Activated CD4-positive, alpha-beta T cell treated with anti-CD3 and anti-CD28 coated beads for 1 hour (primary cell): Measurements from ENCODE around the gene KAT14.
"Not testable (repeated sequence)": the region's sequence is repeated elsewhere in the genome, so short reads cannot be mapped to it uniquely, and the experiment has no call there.

Experiments used
- DNase-seq: peaks from one replicate; pipeline ENCODE4 v3.0.0-alpha.2; 2020

The KAT14 gene, protein sequence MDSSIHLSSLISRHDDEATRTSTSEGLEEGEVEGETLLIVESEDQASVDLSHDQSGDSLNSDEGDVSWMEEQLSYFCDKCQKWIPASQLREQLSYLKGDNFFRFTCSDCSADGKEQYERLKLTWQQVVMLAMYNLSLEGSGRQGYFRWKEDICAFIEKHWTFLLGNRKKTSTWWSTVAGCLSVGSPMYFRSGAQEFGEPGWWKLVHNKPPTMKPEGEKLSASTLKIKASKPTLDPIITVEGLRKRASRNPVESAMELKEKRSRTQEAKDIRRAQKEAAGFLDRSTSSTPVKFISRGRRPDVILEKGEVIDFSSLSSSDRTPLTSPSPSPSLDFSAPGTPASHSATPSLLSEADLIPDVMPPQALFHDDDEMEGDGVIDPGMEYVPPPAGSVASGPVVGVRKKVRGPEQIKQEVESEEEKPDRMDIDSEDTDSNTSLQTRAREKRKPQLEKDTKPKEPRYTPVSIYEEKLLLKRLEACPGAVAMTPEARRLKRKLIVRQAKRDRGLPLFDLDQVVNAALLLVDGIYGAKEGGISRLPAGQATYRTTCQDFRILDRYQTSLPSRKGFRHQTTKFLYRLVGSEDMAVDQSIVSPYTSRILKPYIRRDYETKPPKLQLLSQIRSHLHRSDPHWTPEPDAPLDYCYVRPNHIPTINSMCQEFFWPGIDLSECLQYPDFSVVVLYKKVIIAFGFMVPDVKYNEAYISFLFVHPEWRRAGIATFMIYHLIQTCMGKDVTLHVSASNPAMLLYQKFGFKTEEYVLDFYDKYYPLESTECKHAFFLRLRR

DNA sequence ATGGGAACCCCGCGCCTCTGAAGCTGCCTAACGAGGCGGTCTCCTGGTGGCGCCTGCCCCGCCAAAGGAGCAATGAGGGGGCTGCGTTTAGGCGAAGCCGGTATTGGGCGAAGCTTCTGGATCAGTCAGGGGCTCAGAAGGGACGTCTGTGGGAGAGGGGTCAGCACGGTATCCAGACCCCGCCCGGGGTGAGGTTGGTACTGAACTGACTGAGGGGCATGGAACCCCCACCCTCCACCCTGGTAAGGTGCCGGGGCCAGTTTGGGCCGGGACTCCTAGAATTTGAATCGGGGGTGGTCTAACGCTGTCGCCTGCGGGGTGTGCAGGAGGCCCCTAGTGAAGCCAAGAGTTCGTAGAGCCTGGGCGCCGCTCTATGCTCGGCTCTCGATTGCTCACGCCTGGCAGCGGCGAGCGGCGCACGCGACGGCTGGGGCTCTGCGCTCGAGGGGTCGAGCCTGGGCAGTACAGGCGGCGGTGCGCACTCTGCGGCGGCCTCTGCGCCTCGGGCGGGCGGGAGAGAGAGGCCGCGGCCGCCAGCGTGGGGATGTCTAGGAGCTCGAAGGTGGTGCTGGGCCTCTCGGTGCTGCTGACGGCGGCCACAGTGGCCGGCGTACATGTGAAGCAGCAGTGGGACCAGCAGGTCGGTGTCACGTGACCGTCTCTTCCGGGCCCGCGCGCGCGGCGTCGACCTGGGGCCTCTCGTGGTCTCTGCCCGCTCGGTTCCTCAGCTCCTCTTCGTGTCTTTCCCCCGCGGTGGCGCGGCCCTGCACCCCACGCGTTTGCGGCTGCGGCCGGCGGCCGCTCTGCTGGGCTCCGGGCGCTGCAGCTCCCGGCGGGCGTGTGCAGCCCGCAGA, at the start of gene KAT14, which contains the start of gene PET117:
TSS of gene KAT14 (plus strand) at position 452 of the 854 bp plus-strand sequence. CDS start 4,798 bp downstream, outside the sequence.
TSS of gene PET117 (plus strand) at position 452 of the 854 bp plus-strand sequence. CDS start at position 545, 93 bp downstream.
- peak; percentile 84 for DNase-seq

DNA sequence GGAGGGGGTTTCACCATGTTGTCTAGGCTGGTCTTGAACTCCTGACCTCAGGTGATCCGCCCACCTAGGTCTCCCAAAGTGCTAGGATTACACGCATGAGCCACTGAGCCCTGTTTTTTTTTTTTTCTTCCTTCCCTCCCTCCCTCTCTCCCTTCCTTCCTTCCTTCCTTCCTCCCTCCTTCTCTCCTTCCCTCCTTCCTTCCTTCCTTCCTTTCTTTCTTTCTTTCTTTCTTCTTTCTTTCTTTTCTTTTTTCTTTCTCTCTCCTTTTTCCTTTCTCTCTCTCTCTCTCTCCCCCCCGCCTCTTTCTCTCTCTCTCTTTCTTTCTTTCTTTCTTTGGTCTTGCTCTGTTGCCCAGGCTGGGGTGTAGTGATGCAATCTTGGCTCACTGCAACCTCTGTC, 49.4 kb upstream of the KAT14 start:
- not testable (repeated sequence) for DNase-seq

DNA sequence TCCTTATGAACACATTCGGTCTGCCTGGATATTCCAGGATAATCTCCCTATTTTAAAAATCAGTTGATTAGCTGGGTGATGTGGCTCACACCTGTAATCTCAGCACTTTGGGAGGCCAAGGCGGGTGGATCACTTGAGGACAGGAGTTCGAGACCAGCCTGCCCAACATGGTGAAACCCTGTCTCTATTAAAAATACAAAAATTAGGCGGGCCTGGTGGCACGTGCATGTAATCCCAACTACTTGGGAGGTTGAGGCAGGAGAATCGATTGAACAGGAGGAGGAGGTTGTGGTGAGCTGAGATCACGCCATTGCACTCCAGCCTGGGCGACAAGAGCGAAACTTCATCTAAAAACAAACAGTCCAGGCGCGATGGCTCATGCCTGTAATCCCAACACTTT, 48.8 kb upstream of the KAT14 start:
- not testable (repeated sequence) for DNase-seq

DNA sequence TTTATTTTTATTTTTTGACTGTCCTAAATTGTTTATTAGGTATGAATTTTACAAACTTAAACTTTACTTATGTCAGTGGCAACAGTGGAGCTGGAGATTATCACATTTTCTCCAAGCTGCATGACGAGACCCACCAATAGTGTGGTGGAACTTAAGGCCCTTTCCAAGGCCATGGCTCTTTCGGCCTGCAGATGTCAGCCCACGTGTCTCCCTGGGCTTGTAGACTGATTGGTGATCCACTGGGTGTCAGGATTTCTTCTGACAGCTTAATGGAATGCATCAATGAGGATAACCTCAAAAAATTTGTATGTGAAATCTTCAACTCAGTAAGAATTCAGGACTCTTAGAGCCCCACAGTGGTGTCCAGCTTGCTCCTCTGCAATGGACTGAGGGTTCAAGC, 47.6 kb upstream of the KAT14 start:
- no peak for DNase-seq

DNA sequence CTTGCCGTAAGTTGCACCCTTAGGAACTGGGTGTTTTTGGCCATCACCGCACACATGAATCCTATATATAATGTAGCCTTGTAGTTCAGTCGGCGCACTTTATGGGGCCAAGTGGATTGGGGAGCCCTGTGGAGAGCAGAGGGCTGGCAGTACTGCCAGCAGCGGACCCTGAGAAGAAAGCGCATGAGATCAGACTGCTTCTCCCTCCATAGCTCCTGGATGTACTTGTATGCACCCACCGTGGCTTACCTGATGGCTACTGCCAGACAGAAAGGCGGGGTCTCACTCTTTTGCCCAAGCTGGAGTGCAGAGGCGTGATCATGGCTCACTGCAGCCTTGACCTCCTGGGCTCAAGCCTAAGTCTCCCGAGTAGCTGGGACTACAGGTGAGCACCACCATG, 47.2 kb upstream of the KAT14 start:
- no peak for DNase-seq

DNA sequence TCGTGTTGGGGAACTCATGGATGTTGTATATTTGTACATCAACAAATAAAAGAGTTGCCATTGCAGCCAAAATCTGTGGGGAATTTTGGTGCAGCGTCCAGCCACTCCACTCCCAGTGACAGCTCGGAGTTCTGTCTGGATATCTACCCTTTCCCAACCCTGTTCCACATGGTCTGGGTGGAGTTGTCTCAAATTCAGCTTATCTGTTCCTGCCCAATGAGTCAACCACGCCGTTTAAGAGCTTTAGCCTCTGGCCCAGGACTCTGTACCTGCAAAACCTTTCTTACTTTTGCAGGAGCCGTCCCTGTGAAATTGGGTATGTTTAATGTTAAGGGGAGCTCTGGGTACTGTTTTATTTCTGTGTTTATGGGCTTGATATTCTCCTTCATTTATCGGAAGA, 46.0 kb upstream of the KAT14 start:
- no peak for DNase-seq

DNA sequence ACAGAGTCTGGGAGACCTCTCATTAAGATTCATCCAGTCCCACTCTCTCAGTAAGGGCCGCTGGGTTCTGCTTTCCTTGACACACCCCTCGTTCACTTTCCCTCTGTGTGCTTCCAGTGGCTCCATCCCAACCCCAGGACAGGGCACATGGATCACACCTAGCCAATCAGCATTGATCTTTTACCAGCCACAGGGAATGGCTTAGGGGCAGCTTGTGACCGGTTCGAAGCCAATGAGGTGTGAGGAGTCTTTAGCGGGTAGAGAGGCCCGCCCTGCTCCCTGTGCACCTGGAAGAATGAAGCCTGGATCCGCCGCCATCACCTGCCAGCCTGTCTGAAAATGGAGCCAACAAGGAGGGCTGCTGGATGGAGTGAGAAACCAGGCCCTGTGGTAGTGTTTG, 44.8 kb upstream of the KAT14 start:
- no peak for DNase-seq

DNA sequence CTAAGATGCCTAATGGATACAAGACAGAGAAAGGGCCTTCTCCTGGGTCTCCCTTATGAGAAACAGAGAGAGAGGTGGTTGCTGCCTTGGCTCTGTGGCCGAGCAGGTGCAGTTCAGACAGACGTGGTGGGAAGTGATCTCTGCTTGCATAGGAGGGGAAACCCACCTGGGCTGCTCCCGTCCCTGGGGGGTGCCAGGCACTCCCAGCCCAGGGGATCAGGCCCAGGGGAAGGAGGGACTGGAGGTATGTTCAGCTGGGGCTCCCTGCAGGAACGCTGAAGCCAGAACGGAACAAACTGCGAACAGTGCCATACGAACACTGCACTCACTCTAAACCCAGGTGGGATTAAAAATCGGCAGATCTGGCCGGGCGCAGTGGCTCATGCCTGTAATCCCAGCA, 44.3 kb upstream of the KAT14 start:
- DNase-seq: no peak

DNA sequence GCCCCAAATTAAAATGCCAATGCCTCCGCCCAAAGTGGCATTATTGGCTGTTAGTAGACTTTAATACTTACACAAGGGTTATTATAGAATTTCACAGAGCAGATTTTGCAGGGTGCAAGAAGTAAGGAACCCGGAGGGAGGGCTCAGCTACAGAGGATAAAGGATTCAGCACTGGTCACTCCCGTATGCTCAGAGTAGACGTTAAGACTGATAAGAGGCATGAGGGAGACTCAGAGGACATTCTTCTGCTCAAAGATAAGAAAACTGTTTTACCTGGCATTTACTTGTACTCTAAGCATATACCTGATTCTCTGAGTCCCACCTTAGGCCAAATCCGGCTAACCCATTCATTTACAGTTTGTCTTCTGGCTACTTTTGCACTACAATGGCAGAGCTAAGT, 43.5 kb upstream of the KAT14 start:
- DNase-seq: no peak

DNA sequence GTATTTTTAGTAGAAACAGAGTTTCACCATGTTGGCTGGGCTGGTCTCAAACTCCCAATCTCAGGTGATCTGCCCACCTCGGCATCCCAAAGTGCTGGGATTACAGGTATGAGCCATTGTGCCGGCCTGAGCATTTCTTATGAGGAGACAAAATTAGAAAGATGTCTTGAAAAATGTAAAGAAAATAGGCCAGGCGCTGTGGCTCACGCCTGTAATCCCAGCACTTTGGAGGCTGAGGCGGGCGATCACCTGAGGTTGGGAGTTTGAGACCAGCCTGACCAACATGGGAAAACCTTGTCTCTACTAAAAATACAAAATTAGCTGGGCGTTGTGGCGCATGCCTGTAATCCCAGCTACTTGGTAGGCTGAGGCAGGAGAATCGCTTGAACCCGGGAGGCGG, 37.1 kb upstream of the KAT14 start:
- DNase-seq: not testable (repeated sequence)

DNA sequence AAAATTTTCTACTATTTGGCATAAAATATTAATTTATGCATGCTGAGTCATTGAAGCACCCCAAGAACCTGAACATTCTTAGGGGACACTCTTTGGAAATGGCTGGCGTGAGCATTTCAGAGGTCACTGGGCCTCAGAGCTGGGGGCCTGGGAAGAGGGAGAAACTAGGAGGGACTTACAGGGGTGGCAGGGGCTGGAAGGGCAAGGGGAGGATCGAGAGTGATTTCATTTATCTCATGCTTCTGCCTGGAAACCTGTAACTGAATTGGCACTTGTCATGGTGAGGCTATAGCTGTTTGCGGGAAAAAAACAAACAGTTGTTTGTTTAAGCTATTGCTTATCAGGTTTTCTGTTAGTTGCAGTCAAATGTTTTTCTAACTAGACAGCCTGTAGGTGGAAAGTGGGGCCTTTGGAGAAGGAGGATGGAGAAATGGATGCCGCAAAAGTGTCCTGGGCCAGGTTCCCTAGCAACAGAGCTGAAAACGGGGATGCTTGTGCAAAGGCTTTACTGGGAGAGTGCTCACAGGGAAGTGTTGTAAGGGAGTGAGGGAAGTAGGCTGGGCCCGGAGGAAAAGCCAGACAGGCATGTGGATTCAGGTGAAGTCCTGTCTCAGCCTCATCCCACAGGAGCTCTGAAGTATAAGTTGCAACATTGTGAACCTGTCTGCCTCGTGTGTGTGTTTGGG, 36.4 kb upstream of the KAT14 start:
- no peak for DNase-seq

DNA sequence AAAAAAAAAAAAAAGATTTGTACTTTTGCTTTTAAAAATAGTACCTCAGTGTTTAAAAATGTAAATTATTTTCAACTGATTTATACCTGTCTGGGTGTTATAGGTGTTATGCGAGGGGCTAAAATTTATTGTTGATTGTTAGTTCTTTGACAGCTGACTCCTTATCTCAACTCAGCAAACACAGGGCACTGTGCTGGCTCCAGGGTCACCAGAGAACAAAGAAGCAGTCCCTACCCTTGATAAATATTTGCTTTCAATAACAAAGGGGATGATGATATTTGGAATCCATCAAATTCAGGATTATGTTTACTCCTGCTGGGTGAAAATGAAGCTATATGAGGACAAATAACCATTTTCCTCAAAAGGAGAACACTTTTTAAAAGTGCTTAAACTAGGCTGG, 34.2 kb upstream of the KAT14 start:
- DNase-seq: no peak

DNA sequence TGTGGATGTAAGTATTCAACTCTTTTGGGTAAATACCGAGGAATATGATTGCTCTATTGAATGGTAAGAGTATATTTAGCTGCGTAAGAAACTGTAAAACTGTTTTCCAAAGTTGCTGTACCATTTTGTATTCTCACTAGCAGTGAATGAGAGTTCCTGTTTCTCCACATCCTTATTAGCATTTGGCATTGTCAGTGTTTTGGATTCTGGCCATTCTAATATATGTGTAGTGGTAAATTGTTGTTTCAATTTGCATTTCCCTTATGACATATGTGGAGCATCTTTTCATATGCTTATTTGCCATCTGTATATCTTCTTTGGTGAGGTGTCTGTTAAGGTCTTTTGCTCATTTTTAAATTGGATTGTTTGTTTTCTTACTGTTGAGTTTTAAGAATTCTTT, 29.3 kb upstream of the KAT14 start:
- no peak for DNase-seq

DNA sequence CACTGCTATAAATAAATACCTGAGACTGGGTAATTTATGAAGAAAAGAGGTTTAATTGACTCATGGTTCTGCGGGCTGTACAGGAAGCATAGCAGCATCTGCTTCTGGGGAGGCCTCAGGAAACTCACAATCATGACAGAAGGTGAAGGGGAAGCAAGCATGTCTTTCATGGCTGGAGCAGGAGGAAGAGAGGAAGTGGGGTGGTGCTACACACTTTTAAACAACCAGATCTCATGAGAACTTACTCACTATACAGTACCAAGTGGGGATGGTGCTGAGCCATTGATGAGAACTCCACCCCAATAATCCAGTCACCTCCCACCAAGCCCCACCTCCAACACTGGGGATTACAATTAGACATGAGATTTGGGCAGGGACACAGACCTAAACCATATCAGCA, 9.1 kb upstream of the KAT14 start:
- not testable (repeated sequence) for DNase-seq

DNA sequence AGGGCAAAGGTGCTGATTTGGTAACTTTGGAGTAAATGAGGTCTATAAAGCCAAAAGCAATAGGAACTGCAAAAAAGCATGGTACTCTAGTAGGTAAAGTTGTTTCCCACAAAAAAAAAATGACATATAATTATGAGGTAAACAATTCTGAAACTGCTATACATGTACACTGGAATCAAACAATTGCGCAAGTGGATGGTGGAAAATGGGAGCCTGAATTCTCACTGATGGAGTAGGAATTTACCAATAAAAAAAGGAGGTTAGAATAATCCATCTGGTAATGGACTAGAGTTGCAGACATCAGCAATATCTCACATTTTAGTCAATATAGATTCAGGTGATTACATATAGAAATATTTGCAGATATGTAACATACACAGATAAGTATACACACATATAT, 5.0 kb upstream of the KAT14 start:
- no peak for DNase-seq

DNA sequence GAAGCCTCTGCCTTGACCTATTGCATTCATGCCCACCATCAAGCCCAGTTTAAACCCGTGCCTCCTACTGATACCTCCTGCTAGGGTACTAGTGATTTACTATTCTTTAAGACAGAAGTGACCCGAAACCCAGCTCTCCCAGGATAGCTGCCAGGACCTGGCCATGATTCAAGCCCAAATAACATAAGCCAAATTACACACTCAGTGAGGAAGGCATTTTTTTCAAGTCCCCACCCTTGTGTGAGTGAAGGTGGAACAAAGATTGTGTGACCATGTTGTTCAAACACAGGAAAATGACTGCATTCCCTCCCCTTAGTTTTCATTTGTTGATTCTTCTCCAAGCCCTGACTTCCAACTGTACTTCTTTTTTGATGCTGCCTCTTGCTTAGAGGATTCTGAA, 3.7 kb upstream of the KAT14 start:
- no peak for DNase-seq

DNA sequence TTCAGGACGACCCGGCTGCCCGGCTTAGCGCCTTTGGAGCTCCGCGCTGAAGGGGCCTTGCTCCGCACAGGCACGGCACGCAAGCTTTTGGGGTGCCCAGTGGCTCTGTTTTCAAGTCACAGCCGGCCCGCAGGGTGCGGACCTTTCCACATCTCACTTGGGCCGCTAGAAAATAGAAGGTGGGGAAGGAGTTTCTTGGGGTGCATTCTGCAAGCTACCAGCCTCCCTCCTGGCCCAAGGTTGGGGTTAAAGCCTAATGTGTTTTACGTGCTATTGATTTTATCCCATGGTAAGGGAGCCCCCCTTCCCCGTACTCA, 561 bp downstream of the KAT14 start:
- DNase-seq: no peak

DNA sequence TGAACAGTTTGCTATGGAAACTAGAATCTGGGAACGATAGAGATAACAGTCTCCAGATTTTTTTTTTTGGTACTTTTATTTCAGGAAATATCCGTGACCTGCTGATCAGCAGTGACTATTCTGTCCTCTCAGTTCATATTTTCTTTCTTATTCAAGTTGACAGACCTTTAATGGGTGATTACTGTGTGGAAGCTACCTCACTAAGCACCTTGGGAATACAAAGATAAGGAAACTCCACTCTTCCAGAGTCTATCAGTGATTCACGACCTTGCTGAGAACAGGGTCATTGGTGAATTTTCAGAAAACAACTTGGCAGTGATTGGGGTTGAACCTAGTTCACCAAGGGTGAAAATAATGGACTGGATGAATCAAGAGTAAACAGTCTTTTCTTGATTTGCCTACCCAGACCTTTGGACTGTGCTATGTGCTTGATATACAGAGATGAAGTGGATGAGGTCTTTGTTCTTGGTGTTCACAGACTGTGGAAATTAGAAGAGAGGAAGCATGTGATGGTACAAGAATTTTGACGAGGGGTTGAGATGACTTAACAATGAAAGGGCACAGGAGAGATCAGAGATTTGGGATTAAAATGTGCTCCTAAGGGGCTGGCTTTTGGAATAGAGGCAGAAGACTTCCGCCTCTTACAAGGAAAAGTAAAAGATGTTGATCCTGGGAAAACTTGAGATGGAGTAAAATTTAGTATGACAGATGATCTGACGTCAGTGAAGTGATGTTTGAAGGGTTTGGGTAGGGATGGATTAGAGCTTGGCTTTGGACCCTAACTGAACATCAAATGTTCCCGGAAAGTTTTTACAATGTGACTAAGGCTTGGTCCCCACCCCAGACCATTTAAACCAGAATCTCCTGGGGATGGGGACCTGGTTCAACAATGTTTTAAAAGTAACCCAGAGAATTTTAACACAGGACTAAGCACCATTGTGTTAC, 1.2 kb downstream of the KAT14 start:
- DNase-seq: no peak

DNA sequence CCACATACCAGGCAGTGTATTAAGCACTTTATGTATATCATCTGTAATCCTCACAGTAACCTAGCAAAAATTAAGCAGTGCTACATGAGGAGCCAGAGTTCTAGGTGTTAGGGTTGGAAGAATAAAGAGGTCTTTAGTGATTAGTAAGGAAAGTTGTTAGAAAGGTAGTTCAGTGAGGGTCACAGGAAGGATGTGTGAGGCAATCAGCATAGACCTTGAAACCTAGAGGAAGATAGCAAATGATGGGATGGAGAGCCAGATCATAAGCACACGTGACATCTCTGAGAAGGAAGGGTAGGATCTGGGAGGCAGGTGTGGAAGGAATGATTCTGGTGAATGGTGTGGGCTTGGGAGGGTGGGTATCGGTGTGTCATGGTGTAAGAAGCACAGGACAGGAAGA, 2.2 kb downstream of the KAT14 start:
- no peak for DNase-seq

DNA sequence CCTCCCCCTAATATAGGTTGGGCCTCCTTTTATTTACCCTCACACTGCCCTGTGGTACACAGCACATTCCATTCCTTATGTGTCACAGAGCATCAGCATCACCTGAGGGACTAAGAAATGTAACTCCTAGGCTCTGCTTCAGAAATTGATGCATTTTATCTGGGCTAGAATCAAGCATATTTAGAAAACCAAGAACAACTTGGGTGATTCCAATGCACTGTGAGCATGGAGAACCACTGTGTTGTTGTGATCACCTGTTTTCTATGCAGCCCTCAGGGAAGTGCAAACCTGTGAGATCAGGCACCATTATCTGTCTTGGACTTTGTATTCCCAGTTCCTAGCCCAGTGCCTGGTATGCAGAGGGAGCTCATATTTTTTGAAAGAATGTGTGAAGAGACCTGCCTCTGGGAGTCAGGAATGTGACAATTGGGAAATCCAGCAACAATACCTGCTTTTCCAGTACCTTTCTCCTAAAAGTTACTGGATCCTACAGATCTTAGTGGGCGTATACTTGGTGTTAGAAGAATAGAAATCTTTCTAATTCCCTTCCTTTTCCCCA, 7.0 kb downstream of the KAT14 start:
- DNase-seq: no peak

DNA sequence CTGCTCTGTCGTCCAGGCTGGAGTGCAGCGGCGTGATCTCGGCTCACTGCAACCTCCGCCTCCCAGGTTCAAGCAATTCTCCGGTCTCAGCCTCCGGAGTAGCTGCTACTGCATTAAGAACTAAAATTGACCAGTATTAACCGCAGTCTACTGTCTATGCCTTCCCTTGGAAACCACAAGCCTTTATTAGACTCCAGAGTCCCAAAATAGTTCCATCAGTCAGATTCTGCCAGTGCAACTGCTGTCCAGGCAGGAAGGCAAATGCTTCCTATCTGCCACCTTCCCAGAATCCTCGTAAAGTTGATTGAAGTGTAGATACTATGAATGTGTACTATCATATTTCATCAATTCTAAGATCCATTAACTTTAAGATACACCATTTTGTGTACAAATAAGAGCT, 16.7 kb downstream of the KAT14 start:
- no peak for DNase-seq
